Loucy (cell line): ENCODE results near the gene RPUSD3.
"Not testable (repeated sequence)": the region's sequence is repeated elsewhere in the genome, so short reads cannot be mapped to it uniquely, and the experiment has no call there.

Source experiments
- CTCF ChIP-seq: fragments of 200-600 bp; sonication (generic); conservative IDR thresholded peaks from 2 replicates; pipeline ENCODE4 v1.5.1; 2014; ENCODE audit warnings: mild to moderate bottlenecking, antibody characterized with exemption, low read length
- EZH2phosphoT487 ChIP-seq: fragments of 200-600 bp; IDR thresholded peaks from 2 replicates; pipeline ENCODE4 v1.6.1; 2018; ENCODE audit warnings: antibody characterized with exemption, mild to moderate bottlenecking, moderate library complexity, borderline replicate concordance

- not testable (repeated sequence) for TF ChIP-seq EZH2phosphoT487, CTCF
Observed at GRCh38 chr3:9854291-9854940, 10.6 kb upstream of the RPUSD3 start.
